ENCODE results near the gene TMEM132D. TPM values are rescaled to one million over a fixed set of nuclear protein-coding genes. Genes with fewer than 3 reads are reported as not detected.

Gene TMEM132D
- total RNA-seq, 1 donor from 2014 or later, result not detected

GRCh38 chr12:129657179-129657578 is 246.6 kb downstream of the TMEM132D start:
- no peak for DNase-seq

- DNase-seq, result no peak
These were observed 251.9 kb downstream of the TMEM132D start for GRCh38 chr12:129651951-129652350.

GRCh38 chr12:129641926-129642325 is 261.9 kb downstream of the TMEM132D start:
- DNase-seq, result no peak

GRCh38 chr12:129635021-129635685 is 268.7 kb downstream of the TMEM132D start:
- DNase-seq, result no peak

GRCh38 chr12:129631316-129631715 is 272.5 kb downstream of the TMEM132D start:
- DNase-seq, result no peak

- no peak for DNase-seq
These were observed 273.9 kb downstream of the TMEM132D start for GRCh38 chr12:129629901-129630300.

- no peak for DNase-seq
These were observed 281.3 kb downstream of the TMEM132D start for GRCh38 chr12:129622566-129622965.

- DNase-seq, result no peak
These were observed 284.6 kb downstream of the TMEM132D start for GRCh38 chr12:129619271-129619670.

GRCh38 chr12:129617849-129618248 is 286.0 kb downstream of the TMEM132D start:
- no peak for DNase-seq

GRCh38 chr12:129615001-129615400 is 288.8 kb downstream of the TMEM132D start:
- DNase-seq, result no peak

GRCh38 chr12:129614221-129614885 is 289.5 kb downstream of the TMEM132D start:
- no peak for DNase-seq

- DNase-seq, result no peak
These were observed 290.5 kb downstream of the TMEM132D start for GRCh38 chr12:129613314-129613713.

- DNase-seq, result no peak
These were observed 293.2 kb downstream of the TMEM132D start for GRCh38 chr12:129610601-129611120.

GRCh38 chr12:129607756-129608155 is 296.1 kb downstream of the TMEM132D start:
- DNase-seq, result no peak

- no peak for DNase-seq
These were observed 296.5 kb downstream of the TMEM132D start for GRCh38 chr12:129607301-129607700.

GRCh38 chr12:129606239-129606638 is 297.6 kb downstream of the TMEM132D start:
- no peak for DNase-seq

- no peak for DNase-seq
These were observed 298.2 kb downstream of the TMEM132D start for GRCh38 chr12:129605666-129606065.

- DNase-seq, result no peak
These were observed 299.3 kb downstream of the TMEM132D start for GRCh38 chr12:129604506-129604905.

- no peak for DNase-seq
These were observed 304.4 kb downstream of the TMEM132D start for GRCh38 chr12:129599406-129599805.

GRCh38 chr12:129594098-129594497 is 309.7 kb downstream of the TMEM132D start:
- DNase-seq, result no peak

- DNase-seq, result no peak
These were observed 311.4 kb downstream of the TMEM132D start for GRCh38 chr12:129592449-129592848.

GRCh38 chr12:129589503-129589902 is 314.3 kb downstream of the TMEM132D start:
- DNase-seq, result no peak

- DNase-seq, result no peak
These were observed 315.7 kb downstream of the TMEM132D start for GRCh38 chr12:129588142-129588541.

- no peak for DNase-seq
These were observed 318.5 kb downstream of the TMEM132D start for GRCh38 chr12:129585296-129585695.
